HTERT RPE-1 (cell line): Measurements from ENCODE around the gene PHF2.

Experiments used
- in situ Hi-C: fragments of 300-500 bp; cut with MboI; formaldehyde crosslinking; loops from 4 replicates; pipeline ENCODE4 v1.14.3; 2020; ENCODE audit warnings: low sequenced_read_pairs

The PHF2 gene

DNA sequence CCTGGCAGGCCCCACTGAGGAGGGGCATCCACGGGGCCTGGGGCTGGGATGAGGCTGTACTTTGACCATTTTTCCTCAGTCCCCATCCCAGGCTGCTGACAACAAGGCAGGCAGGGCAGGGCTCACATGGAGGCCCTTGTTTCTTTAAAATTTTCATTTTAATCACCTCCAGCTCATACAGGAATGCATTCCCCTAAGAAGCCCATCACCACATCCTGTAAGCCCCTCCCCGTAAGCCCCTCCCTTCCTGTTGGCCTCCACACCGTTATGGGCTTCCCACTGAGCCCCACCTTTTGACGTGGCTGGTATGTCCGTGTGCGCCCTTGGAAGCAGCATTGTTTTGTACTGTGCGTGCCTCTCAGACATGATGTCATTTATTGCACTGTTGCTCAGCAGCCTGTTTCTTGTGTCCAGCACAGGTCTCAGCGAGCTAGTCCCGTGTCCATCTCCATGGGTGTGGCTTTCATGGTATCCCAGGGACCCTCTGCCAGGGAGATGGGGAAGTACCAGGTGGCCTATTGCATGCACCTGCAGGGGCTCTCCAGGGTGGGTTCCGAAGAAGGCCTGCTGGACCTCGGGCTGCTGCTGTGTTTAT is 22.4 kb downstream of the PHF2 start:
- in situ Hi-C loops: no loop called here

DNA sequence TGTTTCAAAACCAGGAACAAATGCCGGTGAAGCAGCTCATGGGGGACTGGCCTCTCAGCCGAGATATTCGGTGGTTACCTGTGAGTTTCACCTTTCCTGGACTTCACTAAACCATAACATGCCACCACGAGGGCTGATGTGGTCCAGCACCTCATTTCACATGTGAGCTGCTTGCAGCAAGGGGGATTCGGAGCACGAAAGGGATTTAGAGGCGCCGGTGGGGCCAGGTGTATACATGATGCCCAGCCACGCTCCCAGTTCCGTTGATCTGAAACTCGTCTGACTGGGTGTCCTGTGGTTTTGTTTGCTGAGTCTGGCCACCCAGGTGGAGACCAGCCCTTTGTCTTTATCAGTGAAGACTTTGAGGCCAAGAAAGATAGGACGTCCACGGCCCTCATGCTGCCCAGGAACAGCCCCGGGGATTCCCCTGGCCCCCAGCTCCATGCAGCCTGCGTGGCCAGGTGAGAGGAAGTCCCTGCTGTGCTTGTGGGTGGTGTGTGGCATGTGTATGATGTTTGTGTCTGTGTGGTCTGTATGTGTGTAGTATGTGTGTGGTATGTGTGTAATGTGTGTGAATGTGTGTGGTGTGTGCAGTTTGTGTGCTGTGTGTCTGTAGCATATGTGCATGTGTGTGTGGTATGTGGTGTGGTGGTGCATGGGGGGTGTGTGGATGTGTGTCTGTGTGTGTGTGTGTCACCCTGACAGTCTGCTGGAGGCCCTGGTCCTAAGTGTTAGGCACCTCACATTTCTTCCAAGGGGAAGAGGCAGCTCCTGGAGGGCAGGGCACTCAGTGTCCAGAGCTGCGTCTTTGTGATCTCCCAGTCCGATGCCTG is 23.4 kb downstream of the PHF2 start:
- in situ Hi-C loops: no loop called here

DNA sequence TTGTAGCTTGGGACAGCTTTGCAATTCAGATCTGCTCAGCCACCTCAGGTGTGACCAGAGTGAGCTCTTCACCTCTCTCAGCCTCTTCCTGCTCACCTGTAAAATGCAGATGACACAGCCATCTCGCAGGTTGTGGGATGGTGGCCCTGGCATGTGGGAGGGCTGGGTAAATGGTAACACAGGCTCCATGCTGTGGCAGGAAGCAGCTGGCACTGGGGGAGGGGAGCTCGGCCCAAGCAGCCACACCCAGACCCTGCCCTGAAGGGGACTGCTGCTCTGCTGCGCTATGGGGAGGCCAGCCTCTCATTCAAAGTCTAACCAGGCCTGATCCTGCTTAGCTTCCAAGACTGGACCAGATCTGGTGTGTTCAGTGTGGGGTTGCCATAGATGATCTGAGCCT is 24.1 kb downstream of the PHF2 start:
- in situ Hi-C loops: no loop called here

DNA sequence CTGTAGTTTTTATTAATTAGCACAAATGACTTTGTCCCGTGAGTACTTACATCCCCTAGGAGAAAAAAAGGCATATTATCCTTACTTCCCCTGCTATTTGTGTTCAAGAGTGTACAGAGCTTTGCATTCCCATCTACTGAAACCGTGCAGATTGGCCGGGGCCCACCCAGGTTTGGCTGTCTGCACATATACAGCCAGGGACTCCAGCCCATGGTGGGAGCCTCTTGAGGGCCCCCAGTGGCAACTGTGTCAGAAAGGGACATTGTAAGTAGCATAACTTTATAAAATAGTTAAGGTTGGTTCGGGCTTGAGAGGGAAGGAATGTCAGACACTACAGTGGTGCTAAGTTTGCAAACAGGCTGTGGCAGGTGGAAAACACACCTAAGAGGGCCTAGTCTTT is 24.7 kb downstream of the PHF2 start:
- in situ Hi-C loops: no loop called here

DNA sequence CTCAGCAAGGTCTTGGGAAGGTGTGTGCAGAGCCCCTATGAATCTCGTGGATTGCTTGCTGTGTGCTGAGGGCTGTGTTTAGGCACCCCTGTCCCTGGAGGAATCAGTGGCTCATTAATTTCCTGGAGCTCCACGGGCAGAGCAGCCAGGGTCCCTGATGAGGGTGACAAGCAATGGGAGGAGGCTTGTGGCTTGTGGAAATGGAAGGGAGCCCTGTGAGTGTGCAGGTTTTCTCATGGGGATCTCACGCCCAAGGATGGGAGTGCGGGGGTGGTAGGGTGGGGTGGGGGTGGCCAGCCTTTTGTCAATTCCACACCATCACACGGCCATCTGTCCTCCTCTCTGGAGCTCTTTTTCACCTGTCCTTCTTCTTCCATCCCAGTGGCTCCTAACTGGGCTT is 25.3 kb downstream of the PHF2 start:
- in situ Hi-C loops: no loop called here

DNA sequence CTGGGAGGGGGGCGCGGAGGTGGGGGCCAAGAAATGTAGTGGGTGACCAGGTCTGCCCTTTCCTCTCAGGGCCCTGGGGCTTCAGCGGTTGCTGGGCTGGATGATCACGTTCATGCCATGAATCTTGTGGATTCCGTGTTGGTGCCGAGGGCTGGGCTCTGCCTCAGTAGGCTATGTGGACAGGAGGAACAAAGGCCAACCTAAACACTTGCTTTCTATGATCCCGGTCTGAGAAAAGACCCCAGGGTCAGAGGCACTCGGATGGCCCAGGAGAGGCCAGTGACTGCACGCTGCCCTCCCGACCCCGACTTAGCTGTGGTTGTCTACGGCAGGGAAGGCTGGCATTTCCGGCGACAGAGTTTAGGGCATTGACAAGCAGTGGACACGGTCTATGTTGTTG is 26.6 kb downstream of the PHF2 start:
- in situ Hi-C loops: no loop called here

DNA sequence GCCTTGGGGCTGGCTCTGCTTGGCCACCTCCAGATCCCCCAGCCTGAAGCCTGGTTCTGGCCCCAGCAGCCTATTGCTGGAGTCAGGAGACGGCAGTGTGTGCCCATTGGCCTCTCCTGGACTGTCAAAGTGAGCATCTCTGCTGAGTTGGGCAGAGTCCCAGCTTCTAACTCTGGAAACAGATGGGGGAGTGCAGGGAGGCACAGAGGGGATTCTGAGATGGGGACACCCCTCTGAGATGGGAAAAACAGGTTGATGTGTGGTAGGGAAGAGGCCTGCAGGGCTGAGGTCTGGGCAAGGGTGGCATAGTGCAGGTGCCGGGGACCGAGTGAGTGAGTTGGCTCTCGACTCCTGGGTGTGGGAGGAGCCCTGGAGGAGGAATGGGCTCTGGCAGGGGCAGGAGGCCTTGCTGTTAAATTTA is 27.5 kb downstream of the PHF2 start:
- in situ Hi-C loops: no loop called here

DNA sequence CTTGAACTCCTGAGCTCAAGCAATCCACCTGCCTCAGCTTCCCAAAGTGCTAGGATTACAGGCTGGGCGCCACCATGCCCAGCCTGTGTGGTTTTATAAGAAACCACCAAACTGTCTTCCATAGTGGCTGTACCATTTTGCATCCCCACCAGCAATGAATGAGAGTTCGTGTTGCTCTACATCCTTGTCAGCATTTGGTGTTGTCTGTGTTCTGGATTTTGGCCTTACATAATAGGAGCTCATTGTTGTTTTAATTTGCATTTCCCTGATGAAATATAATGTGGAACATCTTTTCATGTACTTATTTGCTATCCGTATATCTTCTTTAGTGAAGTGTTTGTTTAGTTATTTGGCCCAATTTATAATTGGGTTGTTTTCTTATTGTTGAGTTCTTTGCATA is 29.8 kb downstream of the PHF2 start:
- in situ Hi-C loops: no loop called here

DNA sequence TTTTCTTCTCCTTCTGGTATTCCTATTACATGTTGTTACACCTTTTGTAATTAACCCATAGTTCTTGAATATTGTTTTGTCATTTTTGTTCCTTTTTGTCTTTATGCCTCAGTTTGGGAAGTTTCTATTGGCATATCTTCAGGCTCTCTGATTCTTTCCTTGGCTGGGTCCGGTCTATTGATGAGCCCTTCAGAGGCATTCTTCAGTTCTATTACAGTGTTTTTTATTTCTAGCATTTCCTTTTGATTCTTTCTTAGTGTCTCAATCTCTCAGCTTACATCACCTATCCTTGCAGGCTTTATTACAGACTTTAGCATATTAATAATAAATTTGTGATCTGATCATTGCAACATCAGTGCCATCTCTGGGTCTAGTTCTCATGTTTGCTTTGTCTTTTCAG is 33.8 kb downstream of the PHF2 start:
- in situ Hi-C loops: no loop called here

DNA sequence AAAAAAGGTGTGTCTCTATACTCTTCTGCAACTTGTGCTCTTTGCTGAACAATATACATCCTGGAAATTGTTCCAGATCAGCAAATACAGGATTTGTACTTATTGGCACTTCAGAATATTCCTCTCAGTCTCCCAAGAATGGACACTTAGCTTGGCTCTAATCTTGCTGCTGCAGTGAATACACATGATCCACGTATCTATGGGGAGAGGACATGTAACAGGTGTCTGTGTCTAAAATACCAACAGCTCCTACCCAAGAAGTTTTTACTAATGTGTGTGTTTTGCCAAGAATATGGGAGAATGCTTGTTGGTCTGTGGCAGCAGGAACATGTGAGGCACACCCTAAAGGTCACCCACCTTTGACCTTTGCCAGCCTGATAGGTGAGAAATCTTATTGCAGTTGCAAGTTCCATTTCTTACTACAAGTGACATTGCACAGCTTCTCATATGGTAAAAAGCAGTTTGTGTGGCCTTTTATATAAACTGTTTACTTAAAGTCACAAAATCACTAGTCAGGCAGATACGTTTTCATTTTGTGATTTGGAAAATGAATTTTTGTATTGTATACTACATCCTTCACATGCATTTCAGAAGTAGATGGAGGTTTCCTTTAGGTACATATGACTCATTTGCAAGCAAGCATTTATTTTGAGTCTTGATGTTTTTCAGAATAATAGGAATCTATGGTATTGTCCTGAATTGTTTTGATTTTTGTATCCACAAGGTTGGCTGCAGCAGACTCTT is 35.8 kb downstream of the PHF2 start:
- in situ Hi-C loops: no loop called here

DNA sequence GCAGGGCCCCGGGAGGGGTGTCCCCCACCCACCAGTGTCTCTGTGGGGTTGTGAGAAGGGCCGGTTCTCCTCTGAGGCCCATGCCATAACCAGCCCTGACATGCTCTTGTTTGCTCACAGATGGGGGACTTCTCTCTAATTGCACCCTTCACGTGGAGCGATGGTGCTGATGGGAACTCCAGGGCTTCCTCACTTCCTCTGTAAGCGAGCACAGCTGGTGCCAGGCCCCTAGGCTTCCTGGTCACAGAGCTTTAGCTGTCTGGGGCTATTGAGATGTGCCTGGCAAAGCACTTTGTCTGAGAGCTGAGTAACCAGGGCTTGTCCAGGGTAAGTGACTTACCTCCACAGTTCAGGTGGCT is 36.4 kb downstream of the PHF2 start:
- in situ Hi-C loops: no loop called here

DNA sequence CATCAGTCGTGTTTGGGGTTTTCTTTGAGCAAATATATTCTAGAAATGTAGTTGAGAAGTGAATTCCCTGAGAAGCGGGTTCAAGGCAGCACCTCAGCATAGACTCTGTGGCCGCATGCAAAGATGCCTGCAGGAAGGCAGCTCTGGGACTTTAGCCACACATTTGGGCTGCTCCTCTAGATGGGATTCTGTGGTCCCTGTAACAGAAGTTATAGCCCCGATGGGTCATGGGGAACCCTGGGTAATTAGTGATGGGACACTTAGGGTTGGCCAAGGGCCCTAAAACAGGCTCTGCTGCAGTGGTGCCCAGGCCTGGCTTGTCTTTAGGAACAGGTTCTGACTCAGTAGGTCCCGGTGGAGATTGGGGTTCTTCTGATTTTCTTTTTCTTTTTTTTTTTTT is 36.8 kb downstream of the PHF2 start:
- in situ Hi-C loops: no loop called here

DNA sequence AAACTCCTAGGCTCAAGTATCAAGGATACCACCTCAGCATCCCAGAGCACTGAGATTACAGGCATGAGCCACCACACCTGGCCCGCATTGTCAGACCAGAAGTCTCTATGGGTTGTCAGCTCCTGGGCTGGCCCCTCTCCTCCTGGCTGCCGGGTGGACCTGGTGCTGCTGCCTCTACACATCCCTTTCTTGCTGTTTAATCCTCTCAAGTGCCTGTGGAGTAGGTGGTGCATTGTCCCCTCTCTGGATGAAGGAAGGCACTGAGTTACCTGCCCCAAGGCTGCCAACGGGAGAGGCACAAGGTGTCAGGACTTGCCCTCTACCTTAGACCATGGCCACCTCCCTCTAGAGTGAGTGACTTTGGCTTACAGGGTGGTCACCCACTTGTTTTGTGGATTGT is 37.4 kb downstream of the PHF2 start:
- in situ Hi-C loops: no loop called here

DNA sequence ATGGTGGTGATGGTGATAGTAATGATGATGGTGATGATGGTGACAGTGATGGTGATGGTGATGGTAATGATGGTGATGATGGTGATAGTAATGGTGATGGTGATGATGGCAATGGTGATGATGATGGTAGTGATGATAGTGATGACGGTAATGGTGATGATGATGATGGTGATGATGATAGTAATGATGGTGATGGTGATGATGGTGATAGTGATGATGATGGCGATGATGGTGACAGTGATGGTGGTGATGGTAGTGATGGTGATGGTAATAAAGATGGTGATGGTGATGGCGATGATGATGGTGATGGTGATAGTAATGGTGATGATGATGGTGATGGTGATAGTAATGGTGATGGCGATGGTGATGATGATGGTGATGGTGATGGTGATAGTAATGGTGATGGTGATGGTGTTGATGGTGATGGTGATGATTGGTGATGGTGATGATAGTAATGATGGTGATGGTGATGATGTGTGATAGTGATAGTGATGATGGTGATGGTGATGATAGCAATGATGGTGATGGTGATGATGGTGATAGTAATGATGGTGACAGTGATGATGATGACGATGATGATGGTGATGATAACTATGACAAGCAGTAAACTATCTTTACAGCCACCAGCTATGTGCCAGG is 38.6 kb downstream of the PHF2 start:
- in situ Hi-C loops: no loop called here

DNA sequence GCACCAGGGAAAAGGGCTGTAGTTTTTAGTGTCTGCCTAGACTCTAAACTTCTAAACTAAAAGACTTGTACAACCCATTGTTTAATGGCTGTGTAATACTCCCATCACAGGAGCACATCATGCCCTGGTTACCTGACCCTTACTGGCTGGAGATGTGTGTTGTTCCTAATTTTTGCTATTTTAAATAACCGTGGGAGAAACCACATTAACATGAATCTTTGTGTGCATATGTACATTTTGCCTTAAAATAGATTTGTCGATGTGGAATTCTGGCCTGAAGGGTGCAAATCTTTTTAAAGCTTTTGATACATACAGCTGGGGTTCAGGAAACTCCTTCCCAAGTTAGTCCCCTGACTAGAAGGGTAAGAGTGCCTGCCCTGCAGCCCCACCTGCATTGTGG is 39.7 kb downstream of the PHF2 start:
- in situ Hi-C loops: no loop called here

DNA sequence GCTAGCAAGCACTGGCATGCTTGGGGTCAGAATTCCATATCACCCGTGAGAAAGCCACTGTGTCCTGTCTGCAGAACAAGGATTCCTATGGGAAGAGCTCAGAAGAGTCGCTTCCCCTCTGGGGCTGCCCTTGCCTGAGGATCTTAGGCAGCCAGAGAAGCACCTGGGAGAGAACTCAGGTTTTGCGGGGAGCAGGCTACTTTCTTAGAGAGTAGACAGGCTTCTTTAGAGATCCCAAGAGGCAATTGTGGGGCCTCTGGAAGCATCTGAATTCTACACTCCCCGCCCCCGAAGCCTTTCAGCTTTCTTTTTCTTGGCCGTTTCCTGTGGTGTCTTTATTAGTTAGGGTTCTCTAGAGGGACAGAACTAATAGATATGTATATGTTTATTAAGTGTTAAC is 40.9 kb downstream of the PHF2 start:
- in situ Hi-C loops: no loop called here

DNA sequence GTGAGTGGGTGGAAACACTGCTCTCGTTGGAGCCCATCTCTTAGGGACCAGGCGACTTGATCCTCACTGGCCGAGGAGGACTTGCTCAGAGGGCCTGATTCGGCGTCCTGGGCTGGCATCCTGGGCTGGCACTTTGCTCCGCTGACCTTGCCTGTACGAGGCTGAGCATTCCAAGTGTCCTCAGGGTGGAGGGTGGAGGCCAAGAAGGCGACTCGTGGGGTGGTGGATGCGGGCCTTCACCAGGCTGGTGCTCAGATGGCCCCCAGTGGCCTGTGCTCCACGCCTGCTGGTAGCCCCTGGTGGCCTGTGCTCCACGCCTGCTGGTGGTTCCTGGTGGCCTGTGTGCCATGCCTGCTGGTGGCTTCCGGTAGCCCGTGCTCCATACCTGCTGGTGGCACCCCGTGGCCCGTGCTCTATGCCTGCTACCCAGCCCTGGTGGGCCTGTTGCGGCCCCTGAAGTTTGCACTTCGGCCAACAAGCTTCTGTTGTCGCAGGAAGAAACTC is 42.9 kb downstream of the PHF2 start:
- in situ Hi-C loops: no loop called here

DNA sequence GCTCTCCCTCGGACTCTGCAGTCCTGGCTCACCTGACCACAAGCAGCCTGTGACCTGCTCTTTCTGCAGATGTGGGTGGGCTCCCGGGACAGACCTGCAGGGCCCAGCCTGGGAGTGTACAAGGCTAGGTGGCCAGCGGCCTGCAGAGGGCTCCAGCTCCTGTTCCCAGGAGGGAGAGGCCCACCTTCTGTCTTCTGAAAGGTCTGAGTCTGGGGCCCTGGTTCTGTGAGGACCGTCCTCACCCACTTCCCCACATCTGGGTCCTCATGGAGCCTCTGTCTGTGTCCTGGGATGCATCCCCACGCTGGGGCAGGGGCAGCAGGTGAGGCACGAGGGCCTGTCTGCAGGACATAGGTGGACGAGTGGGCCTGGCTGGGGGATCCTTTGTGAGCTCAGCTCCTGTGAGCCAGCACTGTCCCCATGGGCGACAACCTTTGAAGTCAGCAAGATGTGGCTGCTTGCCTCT is 43.7 kb downstream of the PHF2 start:
- in situ Hi-C loops: no loop called here

DNA sequence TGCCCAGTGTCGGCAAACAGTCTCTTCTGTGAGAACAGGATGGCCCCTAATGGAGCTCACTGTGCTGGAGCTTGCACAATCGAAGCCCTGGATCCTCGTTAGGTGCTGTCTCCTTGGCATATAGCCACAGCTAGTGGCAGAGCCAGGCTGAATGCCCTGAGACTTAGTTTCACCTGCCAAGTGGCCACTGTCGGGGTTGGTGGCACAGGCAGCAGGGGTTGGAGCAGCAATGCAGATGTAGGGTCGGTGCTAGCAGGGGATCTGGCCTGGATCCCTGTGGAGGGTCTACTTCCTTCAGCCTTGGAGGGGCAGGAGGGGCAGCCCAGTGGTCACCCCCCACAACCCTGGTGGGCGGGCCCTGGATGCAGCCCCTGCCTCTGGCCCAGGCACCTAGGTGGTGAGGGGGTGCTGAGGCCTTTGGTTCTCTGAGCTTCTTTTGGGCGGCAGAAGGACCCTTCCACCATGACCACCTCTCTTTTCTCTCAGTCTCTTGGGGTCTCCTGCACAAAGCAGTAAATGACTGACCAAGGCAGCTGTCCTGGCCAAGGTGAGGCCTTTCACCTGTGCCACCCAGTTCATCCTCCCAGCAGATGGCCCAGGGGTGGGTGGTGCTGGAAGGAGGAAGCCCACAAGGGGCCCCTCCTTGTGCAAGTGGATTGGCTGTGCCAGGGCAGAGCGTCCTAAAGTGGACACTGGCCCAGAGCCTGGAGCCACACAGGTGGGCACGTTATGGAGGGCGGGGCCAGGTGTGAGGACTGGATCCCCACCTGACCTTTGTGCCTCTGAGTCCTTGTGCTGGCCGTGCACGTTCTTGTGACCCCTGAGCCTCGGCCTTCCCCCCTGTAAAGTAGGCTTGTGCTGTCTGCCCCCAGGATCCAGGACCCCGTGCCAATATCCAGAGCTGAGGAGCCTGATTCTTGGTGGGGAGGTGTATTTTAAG is 44.8 kb downstream of the PHF2 start:
- in situ Hi-C loops: no loop called here

DNA sequence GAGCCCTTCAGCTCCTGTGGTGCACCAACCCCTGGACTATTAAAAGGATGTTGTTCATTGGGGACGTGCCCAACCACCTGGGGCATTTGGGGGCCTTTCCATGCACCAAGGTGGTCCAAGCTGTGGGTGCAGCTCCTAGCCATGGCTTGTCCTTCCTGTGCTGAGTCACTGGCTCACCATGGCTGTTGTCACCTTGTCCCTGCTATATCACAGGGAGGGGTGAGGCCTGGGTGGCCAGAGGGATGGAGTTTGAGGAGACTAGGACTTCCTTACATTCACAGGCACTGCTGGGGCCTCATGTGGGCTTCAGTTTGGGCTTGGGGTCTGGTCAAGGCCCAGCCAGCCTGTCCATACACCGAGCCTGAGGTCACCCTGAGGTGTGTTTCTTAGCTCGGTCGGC is 45.5 kb downstream of the PHF2 start:
- in situ Hi-C loops: no loop called here
